ENCODE measurements around the gene OR4F15. TPM values are rescaled to one million over a fixed set of nuclear protein-coding genes. Genes with fewer than 3 reads are reported as not detected.

OR4F15 gene
- polyA plus RNA-seq, 1 of the 3 experiments (the other 2 are of a cell fraction): not detected

GRCh38 chr15:101852356-101852755 lies 40.4 kb downstream of the OR4F15 start:
- Histone ChIP-seq H3K4me3 (ENCODE audit: low read depth in 2 of 2, low read length in 1 of 2) (no peak overlapping the region), H3K4me2 (no peak overlapping the region), H3K9me3 (no peaks in the 10 kb centered on the region), H3K79me2 (ENCODE audit: insufficient read depth) (no peaks in the 10 kb centered on the region), H3K27me3 (ENCODE audit: insufficient read depth) (no peaks in the 10 kb centered on the region; the same call in 1 of the 2 replicates), H3K9ac (no peak overlapping the region), H2AFZ (ENCODE audit: low read depth) (no peak overlapping the region), H3K36me3 (replicated peaks in 1 of 2; ENCODE audit: control insufficient read depth in 1 of 2, insufficient read depth in 2 of 2, low read length in 1 of 2) (no peaks in the 10 kb centered on the region), H3K4me1 (ENCODE audit: control insufficient read depth in 1 of 2, insufficient read depth in 2 of 2, low read depth in 1 of 2, low read length in 1 of 2) (no peaks in the 10 kb centered on the region), H3F3A (replicated peaks; ENCODE audit: insufficient read depth) (no peaks in the 10 kb centered on the region), H4K20me1 (ENCODE audit: insufficient read depth) (no peaks in the 10 kb centered on the region), H3K9me2 (no peaks in the 10 kb centered on the region), H3K27ac (ENCODE audit: low read depth in 2 of 2, low read length in 1 of 2) (no peak overlapping the region)
- POLR2A ChIA-PET: no interaction called here
- WGBS (ENCODE audit: low lambda C conversion rate): 12% methylated on average over 1 of the region's 1 CpG
- DNase-seq: no peak
- TF ChIP-seq TAF1 (IDR thresholded peaks at IDR 0.05; ENCODE audit: borderline replicate concordance, low read depth, low read length) (no peak), JUND (IDR thresholded peaks at IDR 0.05) (no peak), YY1 (IDR thresholded peaks at IDR 0.05; ENCODE audit: low read depth) (no peak), ELF1 (IDR thresholded peaks at IDR 0.05) (no peak), CHD2 (IDR thresholded peaks at IDR 0.05; ENCODE audit: low read length, partially characterized antibody) (no peak), EZH2phosphoT487 (IDR thresholded peaks at IDR 0.05; ENCODE audit: borderline replicate concordance, low read depth) (no peak), SMC3 (IDR thresholded peaks at IDR 0.05; ENCODE audit: low read depth, low read length) (no peak), NRF1 (IDR thresholded peaks at IDR 0.05; ENCODE audit: low read depth, low read length) (no peak), RAD21 (IDR thresholded peaks at IDR 0.05; ENCODE audit: low read length) (no peak)
- CTCF ChIA-PET: no interaction called here

Small RNA genes lying within 50 kb of the gene (small RNA-seq; reads per million reads assigned to genes)
- gene RN7SL209P: 0 reads per million in 7 experiments

Other genes starting within 250 kb of the OR4F15 start
- 71.6 and 73.3 TPM in 2 replicates for gene TM2D3, start 159.8 kb upstream of the OR4F15 start, polyA plus RNA-seq (2012; rRNA removed)
- gene TARS3, start 87.7 kb upstream of the OR4F15 start, polyA plus RNA-seq (2012; rRNA removed): 3.5 and 3.9 TPM in 2 replicates
- gene OR4F6, start 8.7 kb upstream of the OR4F15 start, polyA plus RNA-seq (2012; rRNA removed): not detected in 2 replicates